Epithelial cell of esophagus (primary cell): Measurements from ENCODE around the gene GAPT.

Experiments
- DNase-seq: peaks from one replicate; pipeline ENCODE4 v3.0.0; 2010; ENCODE audit warnings: low read depth
- H3K4me3 ChIP-seq: 2 replicates; pipeline ENCODE4 v1.5.1; 2011; ENCODE audit warnings: mild to moderate bottlenecking, low read length, control low read depth
- TF ChIP-seq, protein P1 (sequence below): IDR thresholded peaks from 2 replicates; pipeline ENCODE4 v1.5.1; 2011; ENCODE audit warnings: low read depth, mild to moderate bottlenecking, low read length, control low read depth, inconsistent platforms; ENCODE audit not compliant: insufficient read depth; ENCODE audit errors: missing control alignments

Gene GAPT

DNA sequence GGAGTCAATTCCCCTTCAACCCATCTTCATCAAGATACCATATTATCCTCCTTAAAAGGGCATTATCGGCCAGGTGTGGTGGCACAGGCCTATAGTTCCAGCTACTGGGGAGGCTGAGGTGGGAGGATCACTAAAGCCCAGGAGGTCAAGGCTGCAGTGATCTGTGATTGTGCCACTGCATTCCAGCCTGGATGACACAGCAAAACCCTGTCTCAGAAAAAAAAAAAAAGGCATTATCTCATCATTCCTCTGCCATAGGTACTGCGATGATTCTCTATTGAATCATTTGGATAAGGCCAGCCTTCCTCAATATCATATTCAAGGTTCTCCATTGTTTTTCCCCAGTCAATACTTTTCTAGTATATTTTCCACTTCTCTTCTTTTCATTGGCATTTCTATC, 52.5 kb downstream of the GAPT start:
- DNase-seq = peak; percentile 60
- no peak overlapping the region for H3K4me3 ChIP-seq
- TF ChIP-seq, protein P1, sequence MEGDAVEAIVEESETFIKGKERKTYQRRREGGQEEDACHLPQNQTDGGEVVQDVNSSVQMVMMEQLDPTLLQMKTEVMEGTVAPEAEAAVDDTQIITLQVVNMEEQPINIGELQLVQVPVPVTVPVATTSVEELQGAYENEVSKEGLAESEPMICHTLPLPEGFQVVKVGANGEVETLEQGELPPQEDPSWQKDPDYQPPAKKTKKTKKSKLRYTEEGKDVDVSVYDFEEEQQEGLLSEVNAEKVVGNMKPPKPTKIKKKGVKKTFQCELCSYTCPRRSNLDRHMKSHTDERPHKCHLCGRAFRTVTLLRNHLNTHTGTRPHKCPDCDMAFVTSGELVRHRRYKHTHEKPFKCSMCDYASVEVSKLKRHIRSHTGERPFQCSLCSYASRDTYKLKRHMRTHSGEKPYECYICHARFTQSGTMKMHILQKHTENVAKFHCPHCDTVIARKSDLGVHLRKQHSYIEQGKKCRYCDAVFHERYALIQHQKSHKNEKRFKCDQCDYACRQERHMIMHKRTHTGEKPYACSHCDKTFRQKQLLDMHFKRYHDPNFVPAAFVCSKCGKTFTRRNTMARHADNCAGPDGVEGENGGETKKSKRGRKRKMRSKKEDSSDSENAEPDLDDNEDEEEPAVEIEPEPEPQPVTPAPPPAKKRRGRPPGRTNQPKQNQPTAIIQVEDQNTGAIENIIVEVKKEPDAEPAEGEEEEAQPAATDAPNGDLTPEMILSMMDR = no peak

DNA sequence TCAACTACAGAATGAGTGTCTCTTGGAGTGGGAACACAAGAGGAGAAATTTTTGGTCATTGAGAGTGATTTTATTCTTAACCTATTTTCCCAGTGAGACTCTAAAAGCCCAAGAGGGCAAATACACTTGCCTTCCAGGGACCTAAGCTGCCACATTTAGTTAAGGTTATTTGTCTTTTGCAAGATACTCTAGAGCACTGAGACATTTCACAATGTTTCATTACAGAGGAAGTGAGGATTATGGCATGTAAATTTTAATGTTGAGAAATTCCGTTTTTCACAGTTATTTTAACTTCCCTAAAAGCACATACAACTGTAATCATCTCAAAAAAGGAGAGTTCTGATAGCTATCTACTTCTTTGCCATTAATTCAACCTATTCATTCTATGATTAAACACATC, 53.0 kb downstream of the GAPT start:
- DNase-seq = peak; percentile 4
- TF ChIP-seq, protein P1 = no peak
- no peak overlapping the region for H3K4me3 ChIP-seq

DNA sequence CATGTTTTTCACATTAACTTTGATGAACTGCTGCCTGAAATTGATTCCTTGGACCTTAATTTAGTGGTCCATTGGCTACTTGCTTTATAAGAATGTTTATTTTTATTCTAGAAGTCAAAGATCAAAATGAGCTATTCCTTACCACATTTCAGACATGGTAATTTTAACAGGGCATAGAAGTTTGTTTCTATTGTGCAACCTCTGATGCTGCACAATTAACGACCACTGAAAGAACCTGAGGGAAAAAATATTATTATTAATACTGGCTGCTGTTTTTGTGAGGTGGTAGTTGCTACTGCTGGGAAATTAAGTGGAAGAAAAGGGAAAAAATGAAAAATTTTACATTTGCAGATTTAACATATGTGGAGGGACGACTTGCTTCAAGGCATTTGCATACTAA, 53.7 kb downstream of the GAPT start:
- TF ChIP-seq, protein P1 = no peak

DNA sequence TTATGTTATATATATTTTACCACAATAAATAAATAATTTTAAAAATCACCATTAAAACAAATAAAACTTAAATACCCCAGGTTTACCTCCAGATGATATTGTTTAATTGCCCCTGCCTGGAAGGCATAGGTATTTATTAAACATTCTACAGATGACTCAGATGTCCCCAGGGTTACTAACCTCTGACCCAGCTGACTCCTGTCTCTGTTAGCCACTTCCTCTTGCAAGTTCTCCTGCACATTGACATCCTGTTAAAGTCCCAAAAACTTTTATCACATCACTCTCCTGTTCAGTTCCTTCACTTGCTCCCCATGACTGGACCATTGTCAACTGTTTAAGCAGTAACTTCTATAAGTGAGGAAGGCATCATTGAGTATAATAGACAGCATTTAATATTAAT, 54.7 kb downstream of the GAPT start:
- no peak overlapping the region for H3K4me3 ChIP-seq
- DNase-seq = peak; percentile 4
- TF ChIP-seq, protein P1 = no peak

More for the DNA sequence above, 53.7 kb downstream of the GAPT start:
- no peak for DNase-seq
- H3K4me3 ChIP-seq = no peak overlapping the region
